ENCODE results near the gene PLEKHG5. TPM values are rescaled to one million over a fixed set of nuclear protein-coding genes. Genes with fewer than 3 reads are reported as not detected.
"Not testable (repeated sequence)": the region's sequence is repeated elsewhere in the genome, so short reads cannot be mapped to it uniquely, and the experiment has no call there.

Gene PLEKHG5
- total RNA-seq, 1 experiment from 2014 or later, result 42.8 TPM

- H3K27ac ChIP-seq (ENCODE audit: low read length); H3F3A ChIP-seq (ENCODE audit: low read length, unreplicated experiment); H3K9me3 ChIP-seq (ENCODE audit: low read length); H3K79me2 ChIP-seq (ENCODE audit: low read length); H4K20me1 ChIP-seq (ENCODE audit: low read length); H2AFZ ChIP-seq (ENCODE audit: low read length); intact Hi-C loops (cut with micrococcal nuclease); H3K4me2 ChIP-seq (ENCODE audit: low read length); H3K9ac ChIP-seq (ENCODE audit: low read length); H3K9me2 ChIP-seq (replicated peaks; ENCODE audit: low read length); DNase-seq; H3K4me3 ChIP-seq (ENCODE audit: low read length); H3K4me1 ChIP-seq (ENCODE audit: insufficient read depth, low read length); BruUV-seq (replicated peaks); H3K36me3 ChIP-seq (ENCODE audit: low read depth, low read length); CTCF ChIA-PET: not testable (repeated sequence)
- ATAC-seq, result peak; percentile 7
- peaks cover 15% of the 10 kb centered on the region for H3K27me3 ChIP-seq (ENCODE audit: low read length)
- POLR2A ChIA-PET (ENCODE audit: unreplicated experiment), result interaction anchor here (0.6 to 1.3 kb wide), 2 partner anchors 165 to 248 kb away, joined by 3 to 4 read pairs; no protein-coding TSS in a partner anchor
- peak; percentile 34 for TF ChIP-seq EZH2 (IDR thresholded peaks at IDR 0.05; ENCODE audit: low read length, unreplicated experiment)
These were observed 37.3 kb downstream of the PLEKHG5 start for GRCh38 chr1:6453895-6454855.

DNA sequence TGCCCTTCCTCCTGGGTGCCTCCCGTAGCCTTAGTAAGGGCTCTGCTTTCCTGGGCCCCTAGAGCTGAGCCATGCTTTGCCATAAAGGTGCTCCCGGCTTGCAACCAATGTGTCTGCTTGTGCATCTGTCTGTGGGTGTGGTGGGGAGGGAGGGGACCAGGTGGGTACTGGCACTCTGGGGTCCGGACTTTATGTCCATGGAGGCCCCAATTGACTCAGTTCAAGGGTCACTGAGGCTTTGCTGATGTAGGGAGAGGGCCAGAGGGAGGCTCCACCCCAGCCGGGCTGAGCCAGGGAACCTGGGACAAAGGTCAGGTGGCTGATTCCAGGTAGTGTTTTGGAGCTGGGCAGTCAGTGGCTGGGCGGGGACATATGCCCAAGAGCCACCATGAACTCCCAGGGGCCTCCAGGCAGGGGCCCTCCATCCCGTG is 40.5 kb downstream of the PLEKHG5 start:
- Histone ChIP-seq H3K27me3 (ENCODE audit: low read length) (peaks cover 31% of the 10 kb centered on the region), H3K36me3 (ENCODE audit: low read depth, low read length) (no peaks in the 10 kb centered on the region), H3F3A (ENCODE audit: low read length, unreplicated experiment) (no peaks in the 10 kb centered on the region), H3K79me2 (ENCODE audit: low read length) (no peaks in the 10 kb centered on the region), H2AFZ (ENCODE audit: low read length) (no peak overlapping the region), H3K9me2 (replicated peaks; ENCODE audit: low read length) (no peaks in the 10 kb centered on the region), H3K27ac (ENCODE audit: low read length) (no peak overlapping the region), H3K9ac (ENCODE audit: low read length) (no peak overlapping the region), H3K4me2 (ENCODE audit: low read length) (no peak overlapping the region), H3K9me3 (ENCODE audit: low read length) (no peaks in the 10 kb centered on the region), H4K20me1 (ENCODE audit: low read length) (no peaks in the 10 kb centered on the region), H3K4me3 (ENCODE audit: low read length) (no peak overlapping the region), H3K4me1 (ENCODE audit: insufficient read depth, low read length) (peaks cover 9% of the 10 kb centered on the region)
- ATAC-seq (no peak), DNase-seq (no peak)
- no peak for TF ChIP-seq EZH2 (IDR thresholded peaks at IDR 0.05; ENCODE audit: low read length, unreplicated experiment)
- no peak for TF ChIP-seq EZH2phosphoT487 (IDR thresholded peaks at IDR 0.05; ENCODE audit: borderline replicate concordance, low read length)
- TF ChIP-seq, protein P1, sequence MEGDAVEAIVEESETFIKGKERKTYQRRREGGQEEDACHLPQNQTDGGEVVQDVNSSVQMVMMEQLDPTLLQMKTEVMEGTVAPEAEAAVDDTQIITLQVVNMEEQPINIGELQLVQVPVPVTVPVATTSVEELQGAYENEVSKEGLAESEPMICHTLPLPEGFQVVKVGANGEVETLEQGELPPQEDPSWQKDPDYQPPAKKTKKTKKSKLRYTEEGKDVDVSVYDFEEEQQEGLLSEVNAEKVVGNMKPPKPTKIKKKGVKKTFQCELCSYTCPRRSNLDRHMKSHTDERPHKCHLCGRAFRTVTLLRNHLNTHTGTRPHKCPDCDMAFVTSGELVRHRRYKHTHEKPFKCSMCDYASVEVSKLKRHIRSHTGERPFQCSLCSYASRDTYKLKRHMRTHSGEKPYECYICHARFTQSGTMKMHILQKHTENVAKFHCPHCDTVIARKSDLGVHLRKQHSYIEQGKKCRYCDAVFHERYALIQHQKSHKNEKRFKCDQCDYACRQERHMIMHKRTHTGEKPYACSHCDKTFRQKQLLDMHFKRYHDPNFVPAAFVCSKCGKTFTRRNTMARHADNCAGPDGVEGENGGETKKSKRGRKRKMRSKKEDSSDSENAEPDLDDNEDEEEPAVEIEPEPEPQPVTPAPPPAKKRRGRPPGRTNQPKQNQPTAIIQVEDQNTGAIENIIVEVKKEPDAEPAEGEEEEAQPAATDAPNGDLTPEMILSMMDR (conservative IDR thresholded peaks at IDR 0.05; ENCODE audit: low read depth, low read length), result no peak
- BruUV-seq (replicated peaks), result no TSS peak
- POLR2A ChIA-PET (ENCODE audit: unreplicated experiment), result no interaction called here
- intact Hi-C loops (cut with micrococcal nuclease), result no loop called here
- CTCF ChIA-PET, result interaction anchor here (0.6 kb wide), 2 partner anchors 28 to 40 kb away, joined by 3 to 6 read pairs; no protein-coding TSS in a partner anchor

GRCh38 chr1:6450486-6450885 is 41.0 kb downstream of the PLEKHG5 start:
- H3K27ac ChIP-seq (ENCODE audit: low read length); H3K4me1 ChIP-seq (ENCODE audit: insufficient read depth, low read length); BruUV-seq (replicated peaks); H3K4me2 ChIP-seq (ENCODE audit: low read length); DNase-seq; H3K9me2 ChIP-seq (replicated peaks; ENCODE audit: low read length); H3K79me2 ChIP-seq (ENCODE audit: low read length); H3K4me3 ChIP-seq (ENCODE audit: low read length); H3K9me3 ChIP-seq (ENCODE audit: low read length); ATAC-seq; POLR2A ChIA-PET (ENCODE audit: unreplicated experiment); H3K9ac ChIP-seq (ENCODE audit: low read length); H4K20me1 ChIP-seq (ENCODE audit: low read length); H3K36me3 ChIP-seq (ENCODE audit: low read depth, low read length); intact Hi-C loops (cut with micrococcal nuclease); H2AFZ ChIP-seq (ENCODE audit: low read length); H3F3A ChIP-seq (ENCODE audit: low read length, unreplicated experiment): not testable (repeated sequence)
- CTCF ChIA-PET, result interaction anchor here (0.6 kb wide), 2 partner anchors 27 to 40 kb away, joined by 3 to 6 read pairs; no protein-coding TSS in a partner anchor
- H3K27me3 ChIP-seq (ENCODE audit: low read length), result peaks cover 29% of the 10 kb centered on the region

Data from PC-3 (cell line).